ENCODE data around the gene PIEZO2.
"Not testable (repeated sequence)": the region's sequence is repeated elsewhere in the genome, so short reads cannot be mapped to it uniquely, and the experiment has no call there.

PIEZO2 gene

DNA sequence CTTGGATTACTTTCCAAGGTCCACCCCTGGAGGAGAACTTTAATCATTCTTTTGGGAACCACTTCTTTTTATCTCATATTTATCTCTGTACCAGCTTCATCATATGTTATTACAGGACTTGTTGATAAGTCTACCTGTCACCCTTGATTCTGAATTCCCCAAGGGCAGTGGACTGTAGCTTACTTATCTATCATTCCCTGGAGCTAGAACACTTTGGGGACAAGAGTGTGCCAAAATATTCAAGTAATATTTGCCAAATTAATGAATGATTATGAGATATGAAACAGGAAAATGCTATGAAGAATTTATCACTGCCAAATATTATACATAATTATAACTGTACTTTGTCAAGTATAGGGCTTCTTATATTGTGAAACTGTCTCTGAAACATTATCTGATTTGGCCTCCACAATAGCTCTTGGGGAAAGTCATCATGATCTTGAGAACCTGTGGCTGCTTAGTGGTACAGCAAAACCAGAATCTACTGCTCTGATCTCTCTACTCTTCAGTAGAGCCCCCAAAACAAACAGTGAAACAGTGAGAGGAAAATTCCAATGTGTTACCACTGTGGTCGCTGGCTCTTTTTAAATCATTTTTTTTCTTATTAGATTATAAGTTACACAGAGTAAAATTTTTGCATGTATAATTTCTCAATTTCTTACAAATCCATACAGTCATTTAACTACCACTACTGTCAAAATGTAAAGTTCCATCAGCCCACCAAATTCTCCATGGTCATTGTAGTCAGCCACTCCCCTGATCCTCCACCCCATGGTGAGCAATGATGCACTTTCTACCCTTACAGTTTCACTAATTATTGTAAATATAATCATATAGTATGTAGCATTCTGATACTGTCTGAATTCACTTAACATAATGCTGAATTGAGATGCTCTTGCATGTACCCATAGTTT lies 197.5 kb downstream of the PIEZO2 start:
- no peak for DNase-seq

DNA sequence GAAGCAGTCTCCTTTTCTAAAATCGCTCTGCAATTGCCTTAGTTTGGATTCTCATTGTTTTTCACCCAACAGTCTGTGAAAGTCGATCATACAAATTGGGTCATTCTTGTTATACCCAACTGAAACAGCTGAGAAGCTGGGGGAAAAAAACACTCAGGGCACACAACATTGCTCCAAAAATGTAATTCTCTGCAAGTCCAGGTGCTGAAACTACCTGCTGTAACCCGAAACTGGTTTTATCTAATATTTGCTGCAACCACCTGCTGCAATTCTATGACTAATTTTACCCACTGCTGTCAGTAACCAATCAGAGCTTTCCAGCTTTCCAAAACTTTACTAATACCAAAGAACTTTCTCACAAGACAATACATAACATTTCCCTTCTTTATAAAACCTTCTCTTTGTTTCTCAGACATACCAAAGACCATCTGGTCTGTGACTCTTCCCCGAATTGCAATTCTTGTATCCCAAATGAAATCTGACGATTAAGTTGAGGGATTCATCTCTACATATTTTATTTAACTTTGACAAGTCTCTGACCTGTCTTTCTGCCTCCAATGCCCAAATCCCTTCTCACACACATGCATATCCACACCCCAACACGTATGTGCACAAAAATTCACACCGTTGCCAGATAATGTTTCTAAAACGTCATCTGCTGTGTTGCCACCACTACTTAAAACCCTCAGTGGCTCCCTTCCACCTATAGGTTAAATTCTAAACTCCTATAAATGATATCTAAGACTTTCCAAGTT lies 198.3 kb downstream of the PIEZO2 start:
- no peak for DNase-seq

DNA sequence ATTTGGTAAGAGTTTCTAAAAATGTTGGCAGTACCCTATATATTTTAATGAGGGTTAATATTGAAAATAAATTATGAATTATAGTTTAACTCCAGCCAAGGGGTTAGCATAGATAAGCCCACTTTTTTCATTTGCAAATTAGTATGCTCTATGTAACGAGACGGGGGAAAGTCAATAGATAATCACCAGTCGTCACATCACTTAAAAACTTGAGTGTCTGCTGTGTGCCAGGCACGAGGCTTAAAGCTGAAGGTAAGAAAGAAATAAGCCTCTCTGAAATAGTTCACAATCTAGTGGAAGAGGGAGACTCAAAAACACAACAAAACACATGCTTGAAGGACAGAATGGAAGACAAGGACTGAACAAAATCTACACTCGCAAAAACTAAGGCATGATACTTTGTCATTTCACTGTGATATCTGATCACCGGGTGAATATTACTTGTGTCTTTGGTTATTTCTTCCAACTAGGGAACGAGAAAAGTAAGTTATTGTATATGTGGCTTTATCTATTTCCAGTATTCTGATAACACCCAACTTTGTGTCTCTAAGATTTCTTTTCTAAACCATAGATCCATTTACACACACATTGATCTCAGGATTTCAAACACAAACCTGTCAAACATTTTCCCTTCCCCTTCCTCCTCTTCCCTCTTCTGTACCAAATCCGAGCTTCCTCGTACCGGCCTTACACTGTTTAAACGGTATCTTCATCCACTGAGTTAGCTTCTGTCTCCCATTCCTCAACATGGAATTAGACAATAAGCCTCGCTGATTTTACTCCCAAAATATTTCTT lies 199.1 kb downstream of the PIEZO2 start:
- DNase-seq = no peak

DNA sequence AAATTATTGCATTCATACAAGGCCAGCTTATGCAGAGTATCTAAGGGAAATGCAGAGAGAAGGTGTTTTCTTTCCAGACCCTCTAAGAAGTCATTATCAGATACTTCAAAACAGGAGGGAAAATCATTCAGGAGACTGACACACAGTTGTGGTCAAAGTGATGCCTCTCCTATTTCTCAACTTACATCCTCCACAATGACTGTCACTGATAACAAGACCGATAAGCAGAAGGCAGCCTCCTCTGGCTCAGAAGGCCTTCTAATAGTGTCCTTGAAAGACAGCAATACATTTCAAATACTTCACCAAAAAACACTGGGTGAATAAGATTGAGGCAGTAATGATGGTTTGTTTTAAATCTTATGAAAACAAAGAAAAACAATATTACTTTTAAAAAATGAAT lies 199.7 kb downstream of the PIEZO2 start:
- DNase-seq = no peak

DNA sequence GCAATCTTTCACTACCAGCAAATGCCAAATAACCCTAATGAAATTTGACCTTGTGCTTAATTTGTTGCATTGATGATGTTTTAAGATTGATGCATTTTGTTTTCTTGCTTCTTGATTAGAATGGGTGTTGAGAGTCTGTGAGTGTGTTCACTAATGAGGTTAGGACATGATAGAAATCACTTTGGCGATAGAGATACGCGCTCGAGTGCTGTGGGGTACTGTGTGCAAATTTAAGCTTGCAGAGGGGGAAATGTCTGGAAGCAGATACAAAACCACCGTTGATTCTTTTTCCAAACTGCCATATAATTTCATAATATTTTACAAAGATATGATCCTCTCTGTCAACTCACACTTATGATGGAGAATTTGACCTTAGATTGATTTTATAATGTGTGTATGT lies 200.9 kb downstream of the PIEZO2 start:
- DNase-seq = no peak

DNA sequence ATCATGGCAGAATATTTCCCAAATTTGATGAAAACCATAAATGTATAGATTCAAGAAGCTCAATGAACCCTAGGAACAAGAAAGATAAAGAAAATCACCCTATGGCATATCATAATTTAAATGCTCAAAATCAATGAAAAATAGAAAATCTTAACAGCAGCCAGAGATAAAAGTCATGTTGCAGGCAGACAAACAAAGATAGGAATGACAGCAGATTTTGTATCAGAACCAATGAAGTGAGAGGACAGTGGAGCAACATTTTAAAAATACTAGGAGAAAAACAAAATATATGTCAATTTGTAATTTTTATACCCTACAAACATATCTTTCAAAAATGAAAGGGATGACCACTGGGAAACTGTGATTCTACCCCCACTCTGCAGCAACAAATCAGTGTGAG lies 203.3 kb downstream of the PIEZO2 start:
- no peak for DNase-seq

DNA sequence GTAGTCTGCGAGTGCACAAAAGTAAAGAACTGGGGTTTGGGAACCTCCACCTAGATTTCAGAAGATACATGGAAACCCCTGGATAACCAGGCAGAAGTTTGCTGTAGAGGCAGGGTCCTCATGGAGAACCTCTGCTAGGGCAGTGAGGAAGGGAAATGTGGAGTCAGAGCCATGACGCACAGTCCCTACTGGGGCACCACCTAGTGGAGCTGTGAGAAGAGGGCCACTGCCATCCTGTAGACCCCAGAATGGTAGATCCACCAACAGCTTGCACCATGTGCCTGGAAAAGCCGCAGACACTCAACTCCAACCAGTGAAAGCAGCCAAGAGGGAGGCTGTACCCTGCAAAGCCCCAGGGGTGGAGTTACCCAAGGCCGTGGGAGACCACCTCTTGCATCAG lies 206.4 kb downstream of the PIEZO2 start:
- no peak for DNase-seq

DNA sequence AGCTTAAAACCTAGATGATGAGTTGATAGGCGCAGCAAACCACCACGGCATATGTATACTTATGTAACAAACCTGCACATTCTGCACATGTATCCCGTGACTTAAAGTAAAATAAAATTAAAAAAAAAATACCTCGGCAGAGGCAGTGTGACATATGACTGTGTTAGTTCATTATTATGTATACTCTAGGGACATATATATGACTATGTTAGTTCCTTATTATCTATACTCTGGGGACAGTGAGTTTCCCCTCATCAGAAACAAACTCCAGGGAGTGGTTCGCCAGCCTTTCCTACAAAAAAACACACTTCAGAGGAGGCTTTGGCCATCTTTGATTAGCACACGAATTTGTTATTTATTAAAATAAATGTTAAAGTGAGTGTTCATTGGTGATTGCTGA lies 209.5 kb downstream of the PIEZO2 start:
- DNase-seq = no peak

DNA sequence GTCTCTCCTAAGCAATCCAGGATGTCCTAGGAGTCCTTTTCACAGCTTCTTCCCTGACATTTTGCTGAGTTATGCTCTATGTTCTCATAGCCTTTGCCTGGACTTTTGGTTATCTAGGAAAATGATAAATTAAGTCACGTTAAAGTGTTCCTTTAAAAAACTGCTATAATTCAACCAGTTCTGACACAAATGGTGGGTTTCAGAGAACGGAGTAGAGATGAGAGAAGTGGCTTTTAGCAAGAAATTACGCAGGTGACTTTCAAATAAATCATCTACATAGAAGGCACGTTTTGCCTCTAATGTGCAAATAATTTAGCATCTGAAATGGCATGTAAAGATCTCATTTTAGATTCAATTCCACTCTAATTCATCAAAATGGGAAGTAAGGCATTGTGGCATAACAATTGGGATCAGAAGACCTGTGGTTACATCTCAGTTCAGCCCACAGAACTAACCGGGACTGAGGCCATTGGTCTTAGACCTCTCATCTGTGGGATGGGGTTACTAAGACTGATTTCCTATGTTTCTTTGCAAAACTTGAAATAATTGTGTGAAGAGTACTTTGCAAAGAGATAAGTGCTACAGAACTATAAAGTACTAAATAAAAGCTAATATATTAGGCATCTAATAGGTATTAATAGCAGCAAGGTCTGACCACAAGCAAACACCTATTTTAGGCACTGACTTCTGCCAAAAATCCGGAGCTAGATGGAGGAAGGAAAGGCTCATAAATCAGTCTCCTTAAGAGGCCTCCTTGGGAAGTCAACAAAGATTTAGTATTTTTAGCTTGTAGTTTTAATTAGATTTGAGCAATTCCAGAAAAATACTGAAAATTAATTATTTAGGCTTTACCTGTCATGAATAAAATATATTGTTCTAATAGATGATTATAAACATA lies 211.4 kb downstream of the PIEZO2 start:
- DNase-seq = no peak

DNA sequence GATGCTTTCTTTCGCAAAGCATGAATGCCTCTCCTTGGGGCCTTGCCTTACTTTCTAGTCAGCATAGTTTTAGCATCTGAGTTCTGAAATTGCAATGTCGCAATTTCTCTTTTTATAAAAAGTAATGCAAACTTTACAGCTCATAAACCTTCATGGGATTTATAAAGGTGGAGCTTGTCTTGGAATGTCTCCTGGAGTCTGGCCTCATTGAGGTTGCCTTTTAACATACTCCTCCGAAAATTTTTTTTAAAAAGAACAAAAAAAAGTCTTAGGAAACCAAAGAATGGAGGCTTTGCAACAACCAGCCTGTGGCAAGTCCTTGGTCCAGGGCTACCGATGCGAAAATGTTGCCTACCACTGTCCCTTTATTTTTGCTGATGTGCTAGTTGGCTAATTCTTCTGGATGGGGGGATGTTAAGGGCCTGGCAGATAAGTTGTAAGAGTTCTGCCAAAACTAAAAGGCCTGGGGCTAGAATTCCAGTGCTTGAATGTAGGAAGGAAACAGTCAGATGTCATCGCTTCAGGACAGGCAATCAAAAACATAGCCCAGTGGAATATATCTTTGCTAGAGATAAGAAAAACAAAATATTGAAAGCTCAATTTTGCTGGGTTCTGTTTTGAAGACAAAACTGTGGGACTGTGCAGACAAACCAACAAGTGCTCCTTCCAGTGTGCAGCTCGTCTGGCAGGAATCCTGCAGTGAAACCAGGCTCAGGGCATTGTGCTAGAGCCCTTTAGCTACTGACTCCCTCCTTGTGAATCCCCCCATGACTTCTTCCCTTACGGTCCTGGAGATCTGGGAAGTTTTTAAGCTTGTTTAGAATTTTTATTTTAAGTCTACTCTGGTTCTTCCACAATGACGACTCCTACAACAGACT lies 213.0 kb downstream of the PIEZO2 start:
- DNase-seq = no peak

DNA sequence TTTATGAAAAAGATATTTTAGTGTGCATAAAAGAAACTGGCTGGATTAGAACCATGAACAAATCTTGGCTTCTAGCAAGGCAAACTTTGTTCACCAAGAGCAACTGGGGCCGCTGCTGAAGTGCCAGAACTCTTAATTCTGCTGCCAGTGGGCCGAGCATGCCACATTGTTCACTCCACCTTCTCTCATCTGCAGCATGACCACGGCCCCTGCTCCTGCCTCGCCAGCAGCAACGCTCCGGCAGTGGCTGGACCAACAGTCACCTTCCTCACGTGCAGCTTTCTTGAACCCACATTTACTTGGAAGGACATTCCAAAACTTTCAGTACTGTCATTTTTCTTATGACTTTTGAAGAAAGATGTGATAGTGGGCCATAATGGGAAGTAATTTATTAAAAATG lies 213.8 kb downstream of the PIEZO2 start:
- DNase-seq = no peak

DNA sequence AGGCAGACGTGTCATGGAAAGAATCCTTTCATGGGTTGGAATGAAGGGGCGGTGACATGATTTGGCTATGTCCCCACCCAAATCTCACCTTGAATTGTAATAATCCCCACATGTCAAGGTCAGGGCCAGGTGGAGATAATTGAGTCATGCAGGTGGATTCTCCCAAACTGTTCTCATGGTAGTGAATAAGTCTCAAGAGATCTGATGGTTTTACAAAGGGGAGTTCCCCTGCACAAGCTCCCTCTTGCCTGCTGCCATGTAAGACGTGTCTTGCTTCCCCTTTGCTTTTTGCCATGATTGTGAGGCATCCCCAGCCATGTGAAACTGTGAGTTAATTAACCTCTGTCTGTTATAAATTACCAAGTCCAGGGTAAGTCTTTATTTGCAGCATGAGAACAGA lies 215.7 kb downstream of the PIEZO2 start:
- not testable (repeated sequence) for DNase-seq

DNA sequence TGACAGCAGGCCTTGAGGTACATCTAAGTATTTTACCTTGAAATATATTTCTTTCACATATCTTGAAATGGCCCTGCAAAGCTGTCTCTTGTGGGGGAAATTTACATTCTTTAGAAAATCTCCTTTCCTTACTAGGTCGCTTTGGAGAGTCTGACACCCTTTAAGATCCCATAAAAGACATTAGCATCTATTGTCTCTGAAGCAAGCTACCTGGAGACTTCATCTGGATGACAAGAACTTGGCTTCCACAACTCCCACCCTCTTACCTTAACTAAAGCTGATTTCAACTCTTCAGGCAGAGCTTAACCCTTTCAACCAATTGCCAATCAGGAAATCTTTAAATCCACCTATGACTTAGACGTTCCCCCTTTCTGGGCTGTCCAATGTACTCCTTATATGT lies 219.3 kb downstream of the PIEZO2 start:
- no peak for DNase-seq

DNA sequence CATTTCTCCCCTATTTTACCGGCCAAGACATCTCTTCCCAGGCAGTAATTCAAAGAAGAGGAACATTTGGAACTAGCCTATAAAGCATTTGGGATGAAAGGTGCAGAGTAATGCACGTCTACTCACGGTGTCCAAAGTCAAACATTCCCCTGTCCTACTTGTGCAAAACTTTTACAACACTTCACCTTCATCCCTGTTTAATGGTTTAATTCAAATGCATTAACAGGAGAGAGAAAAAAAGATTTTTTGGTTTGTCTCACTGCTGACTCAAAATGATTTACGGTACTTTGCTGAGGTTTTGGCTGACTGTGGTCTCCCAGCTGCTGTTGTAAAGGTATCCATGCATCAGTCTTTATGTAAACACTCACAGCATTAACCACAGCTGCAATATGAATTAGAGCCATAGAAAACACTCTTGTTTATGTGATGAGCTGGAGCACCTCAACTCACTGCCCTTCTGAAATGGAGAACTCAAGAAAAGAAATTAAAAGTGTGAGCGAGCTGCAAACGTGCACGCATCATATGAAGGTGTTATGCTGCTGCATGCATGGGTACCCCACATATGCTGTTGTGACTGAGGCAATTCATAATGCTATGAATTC lies 220.5 kb downstream of the PIEZO2 start:
- DNase-seq = no peak

DNA sequence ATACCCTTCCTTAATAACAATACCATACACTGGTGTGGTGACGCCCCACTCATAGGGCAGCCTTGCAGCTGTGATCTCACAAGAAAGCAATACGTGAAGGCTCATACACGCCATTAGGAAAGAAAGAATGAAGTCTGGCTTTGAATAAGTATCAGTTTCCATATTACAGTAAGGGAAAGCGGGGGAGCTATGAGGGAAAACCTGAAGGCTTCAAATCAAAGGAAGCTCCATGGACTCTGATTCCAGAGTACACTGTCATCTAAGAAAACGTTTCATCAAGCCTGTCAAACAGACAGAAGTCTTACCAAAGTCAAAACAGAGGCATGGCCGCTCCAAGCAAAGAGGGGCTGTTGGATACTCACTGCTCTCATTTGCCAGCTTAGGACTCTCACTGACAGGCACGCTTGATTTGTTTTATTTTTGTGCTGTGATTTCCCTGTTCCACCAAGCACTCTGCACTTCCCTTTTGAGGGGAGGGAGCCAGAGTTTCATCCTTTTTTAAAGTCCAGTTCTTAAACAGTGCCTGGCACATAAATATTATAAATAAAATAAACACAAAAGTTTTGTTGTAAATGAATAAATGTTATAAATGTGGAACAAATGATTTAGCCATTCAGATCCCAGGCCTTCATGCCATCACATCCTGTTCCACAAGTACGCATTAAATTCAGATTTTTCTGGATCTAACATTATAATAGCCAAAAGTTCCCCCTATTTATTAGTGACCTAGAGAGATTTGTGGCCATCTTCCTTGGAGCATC lies 221.2 kb downstream of the PIEZO2 start:
- DNase-seq = no peak

DNA sequence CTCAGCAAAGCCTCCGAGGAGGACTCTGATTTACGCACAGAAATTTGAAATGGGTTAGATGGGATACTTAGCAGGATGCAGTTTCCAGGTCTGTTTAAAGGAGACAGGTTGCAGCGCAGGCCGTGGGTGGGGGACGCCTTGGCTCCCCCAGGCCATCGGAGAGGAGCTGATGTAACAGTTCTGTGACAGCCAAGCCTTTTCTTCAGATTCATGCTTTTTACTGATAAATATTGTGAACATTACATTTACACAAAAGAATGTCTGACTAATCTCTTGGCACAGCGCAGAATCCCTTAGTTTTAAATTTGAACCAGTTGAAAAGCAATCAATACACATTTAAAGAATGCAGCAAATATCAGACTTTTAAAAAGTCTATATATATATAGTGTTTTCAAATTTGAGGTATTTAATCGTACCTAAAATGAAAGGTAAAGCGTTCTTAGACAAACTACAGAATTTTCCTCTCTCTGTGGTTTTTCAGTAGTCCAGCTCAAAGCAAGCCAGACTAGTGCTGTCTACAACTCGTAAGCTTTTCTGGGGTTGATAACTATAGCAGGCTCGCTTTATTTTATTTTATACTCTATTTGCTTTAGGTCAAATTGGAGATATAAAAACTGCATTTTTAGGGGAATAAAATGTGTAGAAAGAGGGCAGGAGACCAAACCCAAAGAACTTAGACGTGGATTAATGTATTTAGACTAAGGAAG lies 221.9 kb downstream of the PIEZO2 start:
- no peak for DNase-seq

DNA sequence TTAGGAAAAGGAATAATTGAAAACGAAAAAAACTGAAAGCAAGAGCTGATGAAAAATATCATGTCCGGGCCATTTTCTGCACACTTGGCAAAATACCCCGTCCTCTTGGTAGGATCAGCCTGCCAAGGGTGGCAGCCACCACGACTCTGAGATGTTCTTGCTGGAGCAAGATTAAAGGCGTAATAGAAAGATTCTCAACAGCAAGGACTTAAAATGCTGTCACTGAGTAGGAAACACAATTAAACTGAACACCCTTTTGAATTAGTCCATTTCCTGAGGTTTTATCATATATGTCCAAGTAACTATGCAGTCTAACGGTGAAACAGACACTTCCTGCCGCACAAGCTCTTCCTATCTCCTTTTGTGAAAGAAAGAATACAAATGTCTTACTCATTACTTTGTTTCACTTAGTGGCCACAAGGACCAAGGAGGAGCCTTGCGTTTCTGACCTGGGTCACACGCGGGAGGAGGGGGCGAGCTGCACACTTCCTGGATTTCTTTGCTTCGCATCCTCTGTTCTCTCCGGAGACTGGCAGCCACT lies 222.7 kb downstream of the PIEZO2 start:
- no peak for DNase-seq

DNA sequence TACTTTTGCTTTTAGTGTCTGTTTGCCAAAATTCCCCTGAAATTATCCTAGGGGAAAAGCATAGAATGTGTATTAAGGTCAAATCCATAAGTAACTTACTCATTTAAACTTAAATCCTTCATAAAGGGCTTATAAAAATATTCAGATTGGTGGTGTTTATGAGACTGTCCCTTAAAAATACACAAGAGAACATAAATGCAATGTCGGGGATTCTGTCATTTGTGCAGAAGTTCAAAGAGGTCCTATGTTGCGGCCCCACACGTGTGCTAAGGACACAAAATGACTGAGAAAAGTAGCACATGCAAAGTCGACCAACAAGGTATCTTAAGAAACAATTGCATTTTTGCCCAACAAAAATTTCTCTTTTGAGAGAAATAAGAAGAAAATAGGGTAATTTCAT lies 225.1 kb downstream of the PIEZO2 start:
- DNase-seq = no peak

DNA sequence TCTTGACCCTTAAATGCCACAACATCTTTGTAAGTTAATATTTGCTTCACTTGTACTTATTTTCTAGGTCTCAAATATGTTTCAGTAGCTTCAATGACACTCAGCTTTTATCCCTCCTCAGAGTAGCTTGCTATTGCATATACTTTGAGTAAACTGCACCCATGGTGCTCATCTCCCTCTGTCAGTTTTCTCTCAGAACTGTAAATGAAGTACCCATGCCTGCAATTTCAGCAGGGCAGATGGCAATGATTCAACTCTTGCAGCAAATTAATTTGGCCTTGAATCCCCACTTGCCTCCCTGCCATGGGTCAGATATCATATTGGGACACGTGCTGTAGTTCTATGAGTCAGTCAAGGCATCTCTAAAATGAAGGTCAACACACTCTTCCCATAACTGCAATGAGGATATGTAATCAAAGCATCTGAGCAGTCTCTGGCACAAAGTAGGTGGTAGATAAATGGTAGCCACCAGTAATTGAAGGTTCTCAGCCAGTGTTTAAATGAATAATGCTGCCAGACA lies 225.8 kb downstream of the PIEZO2 start:
- DNase-seq = no peak

Measured in NCI-H774 (cell line).